H1 (cell line): ENCODE measurements around the gene TTC38. TPM values are rescaled to one million over a fixed set of nuclear protein-coding genes. Genes with fewer than 3 reads are reported as not detected.

ENCODE experiments used
- CTCF ChIA-PET: fragments of 300-600 bp; sonication (Branson Sonifier 250); formaldehyde crosslinking; loops from one replicate; lab custom pipeline; 2021; ENCODE audit not compliant: partially characterized antibody; lab: Charles Lee
- POLR2A ChIA-PET: fragments of 300-600 bp; sonication (Branson Sonifier 250); formaldehyde crosslinking; loops from one replicate; lab custom pipeline; 2021; ENCODE audit warnings: inconsistent platforms; ENCODE audit not compliant: partially characterized antibody; lab: Charles Lee
- DNase-seq, 2 experiments: peaks; one replicate each; pipeline versions ENCODE4 v3.0.0 to v3.0.0-alpha.2; 2010 to 2022; ENCODE audit warnings: low spot score in 2 of 2, low read depth in 1 of 2, mixed read lengths in 1 of 2
- FAIRE-seq: peaks from 2 replicates; lab custom pipeline; 2011; peaks lifted over from hg19 to GRCh38; lab: Jason Lieb, UNC
- H2AFZ ChIP-seq: 2 replicates; pipeline ENCODE4 v1.8.1; 2012; ENCODE audit warnings: low read length, inconsistent platforms
- H2AK5ac ChIP-seq: 2 replicates; pipeline ENCODE4 v1.6.1; 2013; ENCODE audit warnings: low read depth, low read length
- H2BK120ac ChIP-seq: replicated peaks from 2 replicates; pipeline ENCODE3; 2013; ENCODE audit warnings: low read depth, low read length, inconsistent platforms
- H2BK12ac ChIP-seq: 2 replicates; pipeline ENCODE4 v1.6.1; 2013; ENCODE audit warnings: low read depth, low read length
- H2BK15ac ChIP-seq: 2 replicates; pipeline ENCODE4 v1.6.1; 2013; ENCODE audit warnings: low read length
- H2BK20ac ChIP-seq: 2 replicates; pipeline ENCODE4 v1.6.1; 2013; ENCODE audit warnings: low read length
- H2BK5ac ChIP-seq: 2 replicates; pipeline ENCODE4 v1.6.1; 2013; ENCODE audit warnings: low read depth, low read length
- H3K14ac ChIP-seq: 2 replicates; pipeline ENCODE4 v1.6.1; 2013; ENCODE audit warnings: inconsistent platforms; ENCODE audit not compliant: insufficient read length
- H3K18ac ChIP-seq: 2 replicates; pipeline ENCODE4 v1.6.1; 2013; ENCODE audit warnings: low read length; ENCODE audit errors: extremely low read depth
- H3K23ac ChIP-seq: 2 replicates; pipeline ENCODE4 v1.6.1; 2013; ENCODE audit warnings: inconsistent platforms; ENCODE audit not compliant: insufficient read length
- H3K23me2 ChIP-seq: 2 replicates; pipeline ENCODE4 v1.6.1; 2013; ENCODE audit warnings: low read depth, low read length
- H3K27ac ChIP-seq: 2 replicates; pipeline ENCODE4 v1.6.1; 2011; ENCODE audit warnings: low read depth, low read length, inconsistent platforms
- H3K27me3 ChIP-seq, 4 experiments: replicated peaks in 1 of 4; 1 replicate in 1 of 4; 2 replicates in 3 of 4; pipeline versions ENCODE4 v1.6.1 to v1.8.1; 2011 to 2013; ENCODE audit warnings: low read length in 3 of 4, mild to moderate bottlenecking in 3 of 4, inconsistent platforms in 2 of 4, mixed read lengths in 2 of 4, moderate library complexity in 1 of 4; ENCODE audit not compliant: control insufficient read depth in 3 of 4, insufficient read depth in 3 of 4; ENCODE audit errors: extremely low read depth in 1 of 4
- H3K36me3 ChIP-seq, 4 experiments: 2 replicates each; pipeline versions ENCODE4 v1.6.1 to v1.8.1; 2011 to 2013; ENCODE audit warnings: mild to moderate bottlenecking in 4 of 4, low read length in 3 of 4, moderate library complexity in 2 of 4, control low read depth in 1 of 4, inconsistent platforms in 1 of 4; ENCODE audit not compliant: insufficient read depth in 4 of 4, control insufficient read depth in 2 of 4
- H3K4ac ChIP-seq: replicated peaks from 2 replicates; pipeline ENCODE3; 2013; ENCODE audit warnings: low read length, low read depth, mixed read lengths, inconsistent platforms; ENCODE audit not compliant: insufficient read length
- H3K4me1 ChIP-seq, 4 experiments: replicated peaks in 1 of 4; 1 replicate in 1 of 4; 2 replicates in 3 of 4; pipeline versions ENCODE4 v1.6.1 to v1.8.1; 2011 to 2013; ENCODE audit warnings: low read length in 3 of 4, inconsistent platforms in 2 of 4, mixed read lengths in 1 of 4; ENCODE audit not compliant: insufficient read depth in 4 of 4, control insufficient read depth in 3 of 4
- H3K4me2 ChIP-seq, 2 experiments: 2 replicates each; pipeline versions ENCODE4 v1.6.1 to v1.8.1; 2011 to 2013; ENCODE audit warnings: low read depth in 2 of 2, low read length in 2 of 2, control low read depth in 1 of 2, inconsistent platforms in 1 of 2, mild to moderate bottlenecking in 1 of 2; ENCODE audit not compliant: insufficient read depth in 1 of 2
- H3K4me3 ChIP-seq, 4 experiments: fragments of 200-600, 300-600 bp in 1 of 4; sonication (generic), shearing (Covaris generic), sonication (Bioruptor Twin) in 1 of 4; 2 replicates each; pipeline versions ENCODE4 v1.5.1 to v1.8.1; 2011 to 2016; ENCODE audit warnings: low read length in 4 of 4, low read depth in 3 of 4, control low read depth in 2 of 4, inconsistent platforms in 2 of 4, mild to moderate bottlenecking in 2 of 4, mixed read lengths in 1 of 4, moderate library complexity in 1 of 4; ENCODE audit not compliant: insufficient read depth in 2 of 4; ENCODE audit errors: extremely low read depth in 1 of 4
- H3K56ac ChIP-seq: replicated peaks from 2 replicates; pipeline ENCODE3; 2013; ENCODE audit warnings: low read depth, mild to moderate bottlenecking, mixed read lengths, low read length, inconsistent platforms; ENCODE audit not compliant: insufficient read length
- H3K79me1 ChIP-seq: 2 replicates; pipeline ENCODE4 v1.6.1; 2013; ENCODE audit warnings: low read depth, low read length, control low read depth
- H3K79me2 ChIP-seq, 2 experiments: 2 replicates each; pipeline versions ENCODE4 v1.6.1 to v1.8.1; 2012 to 2013; ENCODE audit warnings: low read length in 2 of 2, mild to moderate bottlenecking in 2 of 2, inconsistent platforms in 1 of 2; ENCODE audit not compliant: insufficient read depth in 2 of 2, control insufficient read depth in 1 of 2
- H3K9ac ChIP-seq, 4 experiments: replicated peaks in 1 of 4; 1 replicate in 1 of 4; 2 replicates in 3 of 4; pipeline versions ENCODE4 v1.6.1 to v1.8.1; 2011 to 2013; ENCODE audit warnings: low read depth in 3 of 4, low read length in 3 of 4, control low read depth in 2 of 4, mild to moderate bottlenecking in 2 of 4, moderate library complexity in 2 of 4, inconsistent platforms in 1 of 4; ENCODE audit errors: extremely low read depth in 1 of 4
- H3K9me3 ChIP-seq, 2 experiments: 2 replicates each; pipeline versions ENCODE4 v1.6.1 to v1.8.1; 2012 to 2013; ENCODE audit warnings: mild to moderate bottlenecking in 2 of 2, moderate library complexity in 2 of 2, control low read depth in 1 of 2, inconsistent platforms in 1 of 2, low read depth in 1 of 2, low read length in 1 of 2, mixed read lengths in 1 of 2; ENCODE audit not compliant: insufficient read depth in 2 of 2
- H4K20me1 ChIP-seq, 2 experiments: replicated peaks in 1 of 2; 2 replicates each; pipeline versions ENCODE3 to v1.8.1; 2011 to 2013; ENCODE audit warnings: inconsistent platforms in 2 of 2, low read length in 2 of 2, mild to moderate bottlenecking in 1 of 2; ENCODE audit not compliant: insufficient read depth in 2 of 2, control insufficient read depth in 1 of 2
- H4K5ac ChIP-seq: 2 replicates; pipeline ENCODE4 v1.6.1; 2013; ENCODE audit warnings: low read length, low read depth, mixed read lengths, inconsistent platforms; ENCODE audit not compliant: insufficient read length
- H4K8ac ChIP-seq: 2 replicates; pipeline ENCODE4 v1.8.0; 2013; ENCODE audit warnings: mild to moderate bottlenecking, moderate library complexity, low read length, inconsistent platforms; ENCODE audit not compliant: insufficient read depth; ENCODE audit errors: extremely low read depth
- H4K91ac ChIP-seq: replicated peaks from 2 replicates; pipeline ENCODE3; 2013; ENCODE audit warnings: low read length, mixed read lengths, inconsistent platforms; ENCODE audit not compliant: insufficient read length
- ATF2 ChIP-seq: IDR thresholded peaks from 2 replicates; pipeline ENCODE4 v1.6.1; 2012; ENCODE audit warnings: low read length, inconsistent platforms
- ATF3 ChIP-seq: IDR thresholded peaks from 2 replicates; pipeline ENCODE4 v1.6.1; 2011; ENCODE audit warnings: low read depth, mild to moderate bottlenecking, low read length; ENCODE audit not compliant: insufficient read depth
- BRCA1 ChIP-seq: IDR thresholded peaks from 2 replicates; pipeline ENCODE4 v1.6.1; 2012; ENCODE audit warnings: low read depth, low read length, improper control_type of control experiment
- KDM5A ChIP-seq: fragments of 200-600 bp; IDR thresholded peaks from 2 replicates; pipeline ENCODE4 v1.7.1; 2012; ENCODE audit warnings: mild to moderate bottlenecking, low read length, inconsistent platforms, mixed read lengths
- SIN3A ChIP-seq, 2 experiments: IDR thresholded peaks in 1 of 2; conservative IDR thresholded peaks in 1 of 2; 2 replicates each; pipeline ENCODE4 v1.6.1; 2011 to 2012; ENCODE audit warnings: low read length in 2 of 2, improper control_type of control experiment in 1 of 2, low read depth in 1 of 2, mild to moderate bottlenecking in 1 of 2
- WGBS, 2 experiments: shearing (Covaris generic) in 1 of 2; methylation state at CpG; one replicate each; pipeline versions ENCODE4 v1.1.6 to v1.1.7; 2013 to 2015; ENCODE audit warnings: low lambda C conversion rate in 2 of 2, mixed read lengths in 2 of 2, inconsistent platforms in 1 of 2, low coverage in 1 of 2, missing lambda C conversion rate in 1 of 2; ENCODE audit not compliant: insufficient replicate concordance in 2 of 2, insufficient coverage in 1 of 2, insufficient read length in 1 of 2; ENCODE audit errors: extremely low coverage in 1 of 2, missing lambda C conversion rate in 1 of 2; 5-methylcytosine and 5-hydroxymethylcytosine counted together
- long read RNA-seq, 2 experiments: library from RNA in 1 of 2; library from capped mRNA in 1 of 2; stranded (forward); transcript quantifications; one replicate each; pipeline ENCODE4 v2.0.0, GENCODE V29; 2021; ENCODE audit warnings: inconsistent platforms in 1 of 2
- polyA minus RNA-seq, 3 experiments: library from RNA; depleted of rRNA, polyadenylated mRNA; stranded (reverse); fragments of >200 nt; gene quantifications; 1 replicate in 2 of 3; 2 replicates in 1 of 3; pipeline ENCODE4 v1.2.3, GENCODE V29; 2011
- polyA plus RNA-seq, 7 experiments: library from polyadenylated mRNA; depleted of rRNA in 3 of 7; stranded (reverse) in 5 of 7; unstranded in 2 of 7; fragments of >200 nt in 5 of 7; fragments of 200-250 nt in 2 of 7; gene quantifications; 1 replicate in 5 of 7; 2 replicates in 1 of 7; 4 replicates in 1 of 7; pipeline versions ENCODE4 v1.2.1 to v1.2.3, GENCODE V29; 2011 to 2013; ENCODE audit warnings: missing spikeins in 2 of 7, mixed read lengths in 2 of 7
- total RNA-seq: library from RNA; stranded (reverse); fragmentation: NEBNext Ultra II Directional; extraction: Animal tissue kit (Norgen Biotek cat#: 25700); gene quantifications from 2 replicates; pipeline ENCODE4 v1.2.1, GENCODE V29; 2021

The TTC38 gene
- total RNA-seq (25.3 and 30.0 TPM in 2 replicates), polyA plus RNA-seq (2011; rRNA removed) (34.8 and 40.8 TPM in 2 replicates), polyA minus RNA-seq (2011; rRNA and poly(A)+ RNA removed) (23.5 and 37.9 TPM in 2 replicates)
- polyA plus RNA-seq (2011; cell fraction: cytosol; rRNA removed), result 39.2 TPM
- polyA plus RNA-seq (2011; cell fraction: nucleus; rRNA removed), result 48.5 TPM
- 13.7 to 29.1 TPM (median 24.8 TPM) in 4 replicates for polyA plus RNA-seq (2012, experiment 1 of 2)
- 28.1 TPM for polyA plus RNA-seq (2012, experiment 2 of 2)
- 15.0 TPM for polyA plus RNA-seq (2013, experiment 1 of 2)
- 14.6 TPM for polyA plus RNA-seq (2013, experiment 2 of 2)
- polyA minus RNA-seq (2011; cell fraction: cytosol; rRNA and poly(A)+ RNA removed), result 18.3 TPM
- 17.4 TPM for polyA minus RNA-seq (2011; cell fraction: nucleus; rRNA and poly(A)+ RNA removed)
- long read RNA-seq, experiment 1, partial matches to known transcripts, result 15 of 20 reads
- long read RNA-seq, experiment 1, other reads (novel, unspliced or antisense), result 1 of 20 reads
- long read RNA-seq, experiment 2, partial matches to known transcripts, result 1 of 6 reads
- long read RNA-seq, experiment 2, other reads (novel, unspliced or antisense), result 1 of 6 reads

- no peak for FAIRE-seq
- DNase-seq, result peak; percentile 19 to 82
- H3K9ac ChIP-seq, result peak within 1 kb of the TSS in 2 of 4 experiments; percentile 25 to 38; a peak in 3 of 7 replicates
- TF ChIP-seq ATF2 (no peak), KDM5A (no peak), BRCA1 (no peak), ATF3 (no peak), SIN3A (conservative IDR thresholded peaks at IDR 0.05 in 1 of 2, IDR thresholded peaks at IDR 0.05 in 1 of 2; ENCODE audit: low read depth in 1 of 2, low read length in 2 of 2) (peak in 1 of 2 experiments; percentile 45; a peak in 1 of 4 replicates)
Measured at GRCh38 chr22:46267431-46268279, at the start of gene TTC38. TSS of gene TTC38 (plus strand) at chr22:46268008. CDS start at chr22:46268040, 32 bp downstream.

More at GRCh38 chr22:46267431-46268279, at the start of gene TTC38:
- Histone ChIP-seq H2BK120ac (no peak within 1 kb of the TSS), H4K5ac (no peak within 1 kb of the TSS), H2BK20ac (no peak within 1 kb of the TSS), H3K4me3 (peak within 1 kb of the TSS; percentile 56 to 77 (median 63)), H3K56ac (peak within 1 kb of the TSS; percentile 77), H3K4me2 (peak within 1 kb of the TSS; percentile 45 to 92), H4K20me1 (peaks cover 0 to 3% of the 10 kb centered on the region in 2 experiments), H3K4ac (no peak within 1 kb of the TSS), H2AFZ (peak within 1 kb of the TSS; percentile 18; the same call in 1 of the 2 replicates), H2BK12ac (no peak within 1 kb of the TSS), H3K4me1 (no peaks in the 10 kb centered on the region; a peak in 1 of 7 replicates), H3K36me3 (peaks cover 0 to 5% (median 0%) of the 10 kb centered on the region in 4 experiments; a peak in 1 of 8 replicates), H4K91ac (no peak within 1 kb of the TSS), H3K79me2 (no peaks in the 10 kb centered on the region), H3K27me3 (peaks cover 7 to 22% (median 12%) of the 10 kb centered on the region in 4 experiments), H3K23me2 (peaks cover 3% of the 10 kb centered on the region; the same call in 1 of the 2 replicates), H4K8ac (peak within 1 kb of the TSS; percentile 77), H3K14ac (no peak within 1 kb of the TSS), H3K18ac (no peak within 1 kb of the TSS; the same call in none of the 2 replicates), H2AK5ac (no peak within 1 kb of the TSS), H3K27ac (no peak within 1 kb of the TSS), H3K23ac (no peak within 1 kb of the TSS), H3K9me3 (peaks cover 5 to 8% of the 10 kb centered on the region in 2 experiments; a peak in 2 of 4 replicates), H2BK5ac (no peak within 1 kb of the TSS), H3K79me1 (peaks cover 3% of the 10 kb centered on the region; the same call in 1 of the 2 replicates), H2BK15ac (no peak within 1 kb of the TSS)
- WGBS, 2 experiments, result 5% methylated on average over 46 of the region's 74 CpGs; no CpG with 5 or more reads in 1 of the 2 experiments
- ChIA-PET CTCF (interaction anchor here (0.9 to 1.5 kb wide), 3 partner anchors 10 to 101 kb away, joined by 3 read pairs; no protein-coding TSS in a partner anchor), POLR2A (interaction anchor here (1.0 to 1.9 kb wide), 8 partner anchors 9 to 57 kb away, joined by 3 to 7 read pairs (median 4); partner anchors contain the start of genes CDPF1 and GTSE1)
